H1 (cell line): ENCODE data around the gene LRCH1. TPM values are rescaled to one million over a fixed set of nuclear protein-coding genes. Genes with fewer than 3 reads are reported as not detected.

ENCODE experiments used
- CTCF ChIA-PET: fragments of 300-600 bp; sonication (Branson Sonifier 250); formaldehyde crosslinking; loops from one replicate; lab custom pipeline; 2021; ENCODE audit not compliant: partially characterized antibody; lab: Charles Lee
- POLR2A ChIA-PET: fragments of 300-600 bp; sonication (Branson Sonifier 250); formaldehyde crosslinking; loops from one replicate; lab custom pipeline; 2021; ENCODE audit warnings: inconsistent platforms; ENCODE audit not compliant: partially characterized antibody; lab: Charles Lee
- DNase-seq, 2 experiments: peaks; one replicate each; pipeline versions ENCODE4 v3.0.0 to v3.0.0-alpha.2; 2010 to 2022; ENCODE audit warnings: low spot score in 2 of 2, low read depth in 1 of 2, mixed read lengths in 1 of 2
- FAIRE-seq: peaks from 2 replicates; lab custom pipeline; 2011; peaks lifted over from hg19 to GRCh38; lab: Jason Lieb, UNC
- H2AFZ ChIP-seq: 2 replicates; pipeline ENCODE4 v1.8.1; 2012; ENCODE audit warnings: low read length, inconsistent platforms
- H2AK5ac ChIP-seq: 2 replicates; pipeline ENCODE4 v1.6.1; 2013; ENCODE audit warnings: low read depth, low read length
- H2BK120ac ChIP-seq: replicated peaks from 2 replicates; pipeline ENCODE3; 2013; ENCODE audit warnings: low read depth, low read length, inconsistent platforms
- H2BK12ac ChIP-seq: 2 replicates; pipeline ENCODE4 v1.6.1; 2013; ENCODE audit warnings: low read depth, low read length
- H2BK15ac ChIP-seq: 2 replicates; pipeline ENCODE4 v1.6.1; 2013; ENCODE audit warnings: low read length
- H2BK20ac ChIP-seq: 2 replicates; pipeline ENCODE4 v1.6.1; 2013; ENCODE audit warnings: low read length
- H2BK5ac ChIP-seq: 2 replicates; pipeline ENCODE4 v1.6.1; 2013; ENCODE audit warnings: low read depth, low read length
- H3K14ac ChIP-seq: 2 replicates; pipeline ENCODE4 v1.6.1; 2013; ENCODE audit warnings: inconsistent platforms; ENCODE audit not compliant: insufficient read length
- H3K18ac ChIP-seq: 2 replicates; pipeline ENCODE4 v1.6.1; 2013; ENCODE audit warnings: low read length; ENCODE audit errors: extremely low read depth
- H3K23ac ChIP-seq: 2 replicates; pipeline ENCODE4 v1.6.1; 2013; ENCODE audit warnings: inconsistent platforms; ENCODE audit not compliant: insufficient read length
- H3K23me2 ChIP-seq: 2 replicates; pipeline ENCODE4 v1.6.1; 2013; ENCODE audit warnings: low read depth, low read length
- H3K27ac ChIP-seq: 2 replicates; pipeline ENCODE4 v1.6.1; 2011; ENCODE audit warnings: low read depth, low read length, inconsistent platforms
- H3K27me3 ChIP-seq, 4 experiments: replicated peaks in 1 of 4; 1 replicate in 1 of 4; 2 replicates in 3 of 4; pipeline versions ENCODE4 v1.6.1 to v1.8.1; 2011 to 2013; ENCODE audit warnings: low read length in 3 of 4, mild to moderate bottlenecking in 3 of 4, inconsistent platforms in 2 of 4, mixed read lengths in 2 of 4, moderate library complexity in 1 of 4; ENCODE audit not compliant: control insufficient read depth in 3 of 4, insufficient read depth in 3 of 4; ENCODE audit errors: extremely low read depth in 1 of 4
- H3K36me3 ChIP-seq, 4 experiments: 2 replicates each; pipeline versions ENCODE4 v1.6.1 to v1.8.1; 2011 to 2013; ENCODE audit warnings: mild to moderate bottlenecking in 4 of 4, low read length in 3 of 4, moderate library complexity in 2 of 4, control low read depth in 1 of 4, inconsistent platforms in 1 of 4; ENCODE audit not compliant: insufficient read depth in 4 of 4, control insufficient read depth in 2 of 4
- H3K4ac ChIP-seq: replicated peaks from 2 replicates; pipeline ENCODE3; 2013; ENCODE audit warnings: low read length, low read depth, mixed read lengths, inconsistent platforms; ENCODE audit not compliant: insufficient read length
- H3K4me1 ChIP-seq, 4 experiments: replicated peaks in 1 of 4; 1 replicate in 1 of 4; 2 replicates in 3 of 4; pipeline versions ENCODE4 v1.6.1 to v1.8.1; 2011 to 2013; ENCODE audit warnings: low read length in 3 of 4, inconsistent platforms in 2 of 4, mixed read lengths in 1 of 4; ENCODE audit not compliant: insufficient read depth in 4 of 4, control insufficient read depth in 3 of 4
- H3K4me2 ChIP-seq, 2 experiments: 2 replicates each; pipeline versions ENCODE4 v1.6.1 to v1.8.1; 2011 to 2013; ENCODE audit warnings: low read depth in 2 of 2, low read length in 2 of 2, control low read depth in 1 of 2, inconsistent platforms in 1 of 2, mild to moderate bottlenecking in 1 of 2; ENCODE audit not compliant: insufficient read depth in 1 of 2
- H3K4me3 ChIP-seq, 4 experiments: fragments of 200-600, 300-600 bp in 1 of 4; sonication (generic), shearing (Covaris generic), sonication (Bioruptor Twin) in 1 of 4; 2 replicates each; pipeline versions ENCODE4 v1.5.1 to v1.8.1; 2011 to 2016; ENCODE audit warnings: low read length in 4 of 4, low read depth in 3 of 4, control low read depth in 2 of 4, inconsistent platforms in 2 of 4, mild to moderate bottlenecking in 2 of 4, mixed read lengths in 1 of 4, moderate library complexity in 1 of 4; ENCODE audit not compliant: insufficient read depth in 2 of 4; ENCODE audit errors: extremely low read depth in 1 of 4
- H3K56ac ChIP-seq: replicated peaks from 2 replicates; pipeline ENCODE3; 2013; ENCODE audit warnings: low read depth, mild to moderate bottlenecking, mixed read lengths, low read length, inconsistent platforms; ENCODE audit not compliant: insufficient read length
- H3K79me1 ChIP-seq: 2 replicates; pipeline ENCODE4 v1.6.1; 2013; ENCODE audit warnings: low read depth, low read length, control low read depth
- H3K79me2 ChIP-seq, 2 experiments: 2 replicates each; pipeline versions ENCODE4 v1.6.1 to v1.8.1; 2012 to 2013; ENCODE audit warnings: low read length in 2 of 2, mild to moderate bottlenecking in 2 of 2, inconsistent platforms in 1 of 2; ENCODE audit not compliant: insufficient read depth in 2 of 2, control insufficient read depth in 1 of 2
- H3K9ac ChIP-seq, 4 experiments: replicated peaks in 1 of 4; 1 replicate in 1 of 4; 2 replicates in 3 of 4; pipeline versions ENCODE4 v1.6.1 to v1.8.1; 2011 to 2013; ENCODE audit warnings: low read depth in 3 of 4, low read length in 3 of 4, control low read depth in 2 of 4, mild to moderate bottlenecking in 2 of 4, moderate library complexity in 2 of 4, inconsistent platforms in 1 of 4; ENCODE audit errors: extremely low read depth in 1 of 4
- H3K9me3 ChIP-seq, 2 experiments: 2 replicates each; pipeline versions ENCODE4 v1.6.1 to v1.8.1; 2012 to 2013; ENCODE audit warnings: mild to moderate bottlenecking in 2 of 2, moderate library complexity in 2 of 2, control low read depth in 1 of 2, inconsistent platforms in 1 of 2, low read depth in 1 of 2, low read length in 1 of 2, mixed read lengths in 1 of 2; ENCODE audit not compliant: insufficient read depth in 2 of 2
- H4K20me1 ChIP-seq, 2 experiments: replicated peaks in 1 of 2; 2 replicates each; pipeline versions ENCODE3 to v1.8.1; 2011 to 2013; ENCODE audit warnings: inconsistent platforms in 2 of 2, low read length in 2 of 2, mild to moderate bottlenecking in 1 of 2; ENCODE audit not compliant: insufficient read depth in 2 of 2, control insufficient read depth in 1 of 2
- H4K5ac ChIP-seq: 2 replicates; pipeline ENCODE4 v1.6.1; 2013; ENCODE audit warnings: low read length, low read depth, mixed read lengths, inconsistent platforms; ENCODE audit not compliant: insufficient read length
- H4K8ac ChIP-seq: 2 replicates; pipeline ENCODE4 v1.8.0; 2013; ENCODE audit warnings: mild to moderate bottlenecking, moderate library complexity, low read length, inconsistent platforms; ENCODE audit not compliant: insufficient read depth; ENCODE audit errors: extremely low read depth
- H4K91ac ChIP-seq: replicated peaks from 2 replicates; pipeline ENCODE3; 2013; ENCODE audit warnings: low read length, mixed read lengths, inconsistent platforms; ENCODE audit not compliant: insufficient read length
- BCL11A ChIP-seq, 2 experiments: IDR thresholded peaks; one replicate each; pipeline ENCODE4 v1.6.1; 2011; ENCODE audit warnings: low read depth in 2 of 2, low read length in 2 of 2, mild to moderate bottlenecking in 2 of 2
- BRCA1 ChIP-seq: IDR thresholded peaks from 2 replicates; pipeline ENCODE4 v1.6.1; 2012; ENCODE audit warnings: low read depth, low read length, improper control_type of control experiment
- CBX5 ChIP-seq: fragments of 300-800, 300-1000 bp; sonication (generic); IDR thresholded peaks from 2 replicates; pipeline ENCODE4 v1.7.1; 2016; ENCODE audit warnings: antibody characterized with exemption, low read length, low read depth
- CTCF ChIP-seq, 3 experiments: IDR thresholded peaks; 1 replicate in 2 of 3; 2 replicates in 1 of 3; pipeline versions ENCODE4 v1.5.1 to v1.6.1; 2011; ENCODE audit warnings: low read length in 3 of 3, mild to moderate bottlenecking in 3 of 3, inconsistent platforms in 2 of 3, low read depth in 1 of 3, moderate library complexity in 1 of 3; ENCODE audit not compliant: insufficient read depth in 1 of 3; ENCODE audit errors: control extremely low read depth in 1 of 3
- EZH2 ChIP-seq: fragments of 200-600 bp; sonication (generic); IDR thresholded peaks from 2 replicates; pipeline ENCODE4 v1.7.1; 2012; ENCODE audit warnings: low read depth, mild to moderate bottlenecking, moderate library complexity, low read length, inconsistent platforms; ENCODE audit not compliant: severe bottlenecking
- HDAC2 ChIP-seq, 2 experiments: fragments of 300-600 bp in 1 of 2; sonication (generic) in 1 of 2; IDR thresholded peaks; 2 replicates each; pipeline ENCODE4 v1.6.1; 2011 to 2012; ENCODE audit warnings: low read depth in 2 of 2, low read length in 2 of 2, mild to moderate bottlenecking in 2 of 2, moderate library complexity in 2 of 2, borderline replicate concordance in 1 of 2, inconsistent platforms in 1 of 2
- KDM5A ChIP-seq: fragments of 200-600 bp; IDR thresholded peaks from 2 replicates; pipeline ENCODE4 v1.7.1; 2012; ENCODE audit warnings: mild to moderate bottlenecking, low read length, inconsistent platforms, mixed read lengths
- MAX ChIP-seq: IDR thresholded peaks from 2 replicates; pipeline ENCODE4 v1.6.1; 2012; ENCODE audit warnings: inconsistent platforms
- POLR2AphosphoS5 ChIP-seq: IDR thresholded peaks from 2 replicates; pipeline ENCODE4 v1.6.1; 2011; ENCODE audit warnings: low read depth, low read length
- SP1 ChIP-seq: IDR thresholded peaks from 2 replicates; pipeline ENCODE4 v1.6.1; 2011; ENCODE audit warnings: low read depth, low read length
- SP4 ChIP-seq: IDR thresholded peaks from 2 replicates; pipeline ENCODE4 v1.6.1; 2012; ENCODE audit warnings: low read length, inconsistent platforms
- SUZ12 ChIP-seq: fragments of 200-600 bp; sonication (generic); IDR thresholded peaks from 2 replicates; pipeline ENCODE4 v1.6.1; 2012; ENCODE audit warnings: mild to moderate bottlenecking, inconsistent platforms, low read length, moderate library complexity, mixed read lengths
- WGBS, 2 experiments: shearing (Covaris generic) in 1 of 2; methylation state at CpG; one replicate each; pipeline versions ENCODE4 v1.1.6 to v1.1.7; 2013 to 2015; ENCODE audit warnings: low lambda C conversion rate in 2 of 2, mixed read lengths in 2 of 2, inconsistent platforms in 1 of 2, low coverage in 1 of 2, missing lambda C conversion rate in 1 of 2; ENCODE audit not compliant: insufficient replicate concordance in 2 of 2, insufficient coverage in 1 of 2, insufficient read length in 1 of 2; ENCODE audit errors: extremely low coverage in 1 of 2, missing lambda C conversion rate in 1 of 2; 5-methylcytosine and 5-hydroxymethylcytosine counted together
- polyA plus RNA-seq, 7 experiments: library from polyadenylated mRNA; depleted of rRNA in 3 of 7; stranded (reverse) in 5 of 7; unstranded in 2 of 7; fragments of >200 nt in 5 of 7; fragments of 200-250 nt in 2 of 7; gene quantifications; 1 replicate in 5 of 7; 2 replicates in 1 of 7; 4 replicates in 1 of 7; pipeline versions ENCODE4 v1.2.1 to v1.2.3, GENCODE V29; 2011 to 2013; ENCODE audit warnings: missing spikeins in 2 of 7, mixed read lengths in 2 of 7
- total RNA-seq: library from RNA; stranded (reverse); fragmentation: NEBNext Ultra II Directional; extraction: Animal tissue kit (Norgen Biotek cat#: 25700); gene quantifications from 2 replicates; pipeline ENCODE4 v1.2.1, GENCODE V29; 2021

Gene LRCH1
- total and polyA plus RNA-seq, 2 of the 8 experiments (the other 6 are each of a cell fraction or from before 2014, with no cell fraction given): 3.0 to 10.1 TPM

GRCh38 chr13:46539231-46539630, 13.7 kb upstream of the LRCH1 start:
- no peak overlapping the region for H3K4me2 ChIP-seq
- no peak overlapping the region for H4K5ac ChIP-seq
- CTCF ChIA-PET: interaction anchor here (2.6 kb wide), 1 partner anchor 13 kb away, joined by 7 read pairs; no protein-coding TSS in a partner anchor
- H3K4me3 ChIP-seq: no peak overlapping the region
- 89% methylated on average over 3 of the region's 3 CpGs; no CpG with 5 or more reads in 1 of the 2 experiments for WGBS, 2 experiments
- H3K79me2 ChIP-seq: no peaks in the 10 kb centered on the region
- no peak overlapping the region for H3K4ac ChIP-seq
- no peak for DNase-seq
- H3K23ac ChIP-seq: no peak overlapping the region
- H3K27ac ChIP-seq: no peak overlapping the region
- H3K18ac ChIP-seq: no peak overlapping the region
- H3K56ac ChIP-seq: no peak overlapping the region
- no peak overlapping the region for H3K14ac ChIP-seq
- no peaks in the 10 kb centered on the region for H3K27me3 ChIP-seq
- H3K4me1 ChIP-seq: no peaks in the 10 kb centered on the region
- H3K23me2 ChIP-seq: no peaks in the 10 kb centered on the region; the same call in 1 of the 2 replicates
- no peak overlapping the region for H2BK12ac ChIP-seq
- H2BK20ac ChIP-seq: no peak overlapping the region
- H2BK120ac ChIP-seq: no peak overlapping the region
- no peak overlapping the region for H2AK5ac ChIP-seq
- H2BK5ac ChIP-seq: no peak overlapping the region
- POLR2A ChIA-PET: no interaction called here
- no peak overlapping the region for H2AFZ ChIP-seq
- no peak overlapping the region for H4K8ac ChIP-seq
- H3K36me3 ChIP-seq: no peaks in the 10 kb centered on the region
- H3K9ac ChIP-seq: no peak overlapping the region
- no peak overlapping the region for H2BK15ac ChIP-seq
- no peaks in the 10 kb centered on the region for H3K9me3 ChIP-seq
- H4K91ac ChIP-seq: no peak overlapping the region
- H3K79me1 ChIP-seq: no peaks in the 10 kb centered on the region
- no peaks in the 10 kb centered on the region for H4K20me1 ChIP-seq
- FAIRE-seq: no peak
- TF ChIP-seq BCL11A (IDR thresholded peaks at IDR 0.05; ENCODE audit: low read depth in 2 of 2, low read length in 2 of 2): no peak
- no peak for TF ChIP-seq POLR2AphosphoS5
- TF ChIP-seq CTCF (IDR thresholded peaks at IDR 0.05; ENCODE audit: control extremely low read depth in 1 of 3, insufficient read depth in 1 of 3, low read depth in 1 of 3, low read length in 3 of 3): no peak
- TF ChIP-seq KDM5A: no peak
- TF ChIP-seq SP4: no peak
- no peak for TF ChIP-seq EZH2
- no peak for TF ChIP-seq BRCA1
- no peak for TF ChIP-seq SP1
- TF ChIP-seq SUZ12: no peak
- TF ChIP-seq HDAC2 (IDR thresholded peaks at IDR 0.05; ENCODE audit: borderline replicate concordance in 1 of 2, low read depth in 2 of 2, low read length in 2 of 2): no peak
- TF ChIP-seq MAX: no peak
- no peak for TF ChIP-seq CBX5
